ENCODE measurements around the gene PSME2. TPM values are rescaled to one million over a fixed set of nuclear protein-coding genes. Genes with fewer than 3 reads are reported as not detected.
A peak's percentile ranks its signal among the peaks of the same experiment; 100 is the strongest.

PSME2 gene
- total and polyA plus RNA-seq, 2 of the 13 experiments (the other 11 are each of a cell fraction or from before 2014, with no cell fraction given): 332 to 716 TPM

GRCh38 chr14:24130717-24131548, 15.5 kb downstream of the PSME2 start:
- H2AFZ ChIP-seq (ENCODE audit: low read length): no peak overlapping the region
- CTCF ChIA-PET (ENCODE audit: low intra/inter-chr PET ratio, low total read pairs): no interaction called here
- peak overlapping the region in 1 of 3 experiments; percentile 2; a peak in 1 of 6 replicates for H3K4me3 ChIP-seq (replicated peaks in 1 of 3; ENCODE audit: insufficient read depth in 1 of 3, low read depth in 2 of 3, low read length in 3 of 3)
- intact Hi-C loops (cut with micrococcal nuclease; ENCODE audit: unreplicated experiment) (no loop called here), in situ Hi-C loops (cut with HindIII; ENCODE audit: extremely low pct_ligation_motif_present, low pct_unique_long_range_greater_than_20kb) (loop anchor here (25.0 kb wide), 1 partner anchor 819 kb away; the partner anchor contains the start of genes BCL2L2, PABPN1 and PPP1R3E)
- FAIRE-seq (peak; percentile 40), DNase-seq (ENCODE audit: low spot score) (peak; percentile 81), ATAC-seq (peak; percentile 55)
- no TSS peak for BruUV-seq (replicated peaks)
- H3K9me3 ChIP-seq (ENCODE audit: low read length): no peaks in the 10 kb centered on the region
- H3K79me2 ChIP-seq (ENCODE audit: insufficient read depth, low read length): no peaks in the 10 kb centered on the region
- no peaks in the 10 kb centered on the region for H4K20me1 ChIP-seq (ENCODE audit: insufficient read depth, low read length)
- POLR2A ChIA-PET: interaction anchor here (0.6 to 22.7 kb wide), 8 partner anchors 9 to 78 kb away, joined by 3 to 977 read pairs (median 10); partner anchors contain the start of genes DCAF11, EMC9, IPO4 and IRF9
- H3K36me3 ChIP-seq (replicated peaks in 1 of 2; ENCODE audit: control insufficient read depth in 1 of 2, insufficient read depth in 2 of 2, low read length in 2 of 2): no peaks in the 10 kb centered on the region
- H3K4me2 ChIP-seq (ENCODE audit: low read depth, low read length): peak overlapping the region; percentile 12
- H3K27ac ChIP-seq (ENCODE audit: extremely low read length, insufficient read depth, low read length): peak overlapping the region; percentile 48
- peaks cover 52% of the 10 kb centered on the region for H3K4me1 ChIP-seq (ENCODE audit: insufficient read depth, low read length)
- 40% methylated on average over 7 of the region's 7 CpGs for WGBS (ENCODE audit: low lambda C conversion rate)
- H3K27me3 ChIP-seq (ENCODE audit: control insufficient read depth in 1 of 2, insufficient read depth in 2 of 2, low read length in 2 of 2): no peaks in the 10 kb centered on the region; a peak in 1 of 5 replicates
- H3K9ac ChIP-seq (ENCODE audit: insufficient read depth, low read depth, low read length): peak overlapping the region; percentile 11
- no peak for TF ChIP-seq SMAD3 (CRISPR knock-in tag; IDR thresholded peaks at IDR 0.05)
- TF ChIP-seq ZC3H13 (CRISPR knock-in tag; IDR thresholded peaks at IDR 0.05): no peak
- TF ChIP-seq, protein P1, sequence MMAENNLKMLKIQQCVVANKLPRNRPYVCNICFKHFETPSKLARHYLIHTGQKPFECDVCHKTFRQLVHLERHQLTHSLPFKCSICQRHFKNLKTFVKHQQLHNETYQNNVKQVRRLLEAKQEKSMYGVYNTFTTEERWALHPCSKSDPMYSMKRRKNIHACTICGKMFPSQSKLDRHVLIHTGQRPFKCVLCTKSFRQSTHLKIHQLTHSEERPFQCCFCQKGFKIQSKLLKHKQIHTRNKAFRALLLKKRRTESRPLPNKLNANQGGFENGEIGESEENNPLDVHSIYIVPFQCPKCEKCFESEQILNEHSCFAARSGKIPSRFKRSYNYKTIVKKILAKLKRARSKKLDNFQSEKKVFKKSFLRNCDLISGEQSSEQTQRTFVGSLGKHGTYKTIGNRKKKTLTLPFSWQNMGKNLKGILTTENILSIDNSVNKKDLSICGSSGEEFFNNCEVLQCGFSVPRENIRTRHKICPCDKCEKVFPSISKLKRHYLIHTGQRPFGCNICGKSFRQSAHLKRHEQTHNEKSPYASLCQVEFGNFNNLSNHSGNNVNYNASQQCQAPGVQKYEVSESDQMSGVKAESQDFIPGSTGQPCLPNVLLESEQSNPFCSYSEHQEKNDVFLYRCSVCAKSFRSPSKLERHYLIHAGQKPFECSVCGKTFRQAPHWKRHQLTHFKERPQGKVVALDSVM (CRISPR knock-in tag; IDR thresholded peaks at IDR 0.05): no peak
- TF ChIP-seq, protein P2, sequence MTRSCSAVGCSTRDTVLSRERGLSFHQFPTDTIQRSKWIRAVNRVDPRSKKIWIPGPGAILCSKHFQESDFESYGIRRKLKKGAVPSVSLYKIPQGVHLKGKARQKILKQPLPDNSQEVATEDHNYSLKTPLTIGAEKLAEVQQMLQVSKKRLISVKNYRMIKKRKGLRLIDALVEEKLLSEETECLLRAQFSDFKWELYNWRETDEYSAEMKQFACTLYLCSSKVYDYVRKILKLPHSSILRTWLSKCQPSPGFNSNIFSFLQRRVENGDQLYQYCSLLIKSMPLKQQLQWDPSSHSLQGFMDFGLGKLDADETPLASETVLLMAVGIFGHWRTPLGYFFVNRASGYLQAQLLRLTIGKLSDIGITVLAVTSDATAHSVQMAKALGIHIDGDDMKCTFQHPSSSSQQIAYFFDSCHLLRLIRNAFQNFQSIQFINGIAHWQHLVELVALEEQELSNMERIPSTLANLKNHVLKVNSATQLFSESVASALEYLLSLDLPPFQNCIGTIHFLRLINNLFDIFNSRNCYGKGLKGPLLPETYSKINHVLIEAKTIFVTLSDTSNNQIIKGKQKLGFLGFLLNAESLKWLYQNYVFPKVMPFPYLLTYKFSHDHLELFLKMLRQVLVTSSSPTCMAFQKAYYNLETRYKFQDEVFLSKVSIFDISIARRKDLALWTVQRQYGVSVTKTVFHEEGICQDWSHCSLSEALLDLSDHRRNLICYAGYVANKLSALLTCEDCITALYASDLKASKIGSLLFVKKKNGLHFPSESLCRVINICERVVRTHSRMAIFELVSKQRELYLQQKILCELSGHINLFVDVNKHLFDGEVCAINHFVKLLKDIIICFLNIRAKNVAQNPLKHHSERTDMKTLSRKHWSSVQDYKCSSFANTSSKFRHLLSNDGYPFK (CRISPR knock-in tag; IDR thresholded peaks at IDR 0.05; ENCODE audit: borderline replicate concordance): peak; percentile 74
- TF ChIP-seq ZBTB39 (CRISPR knock-in tag; IDR thresholded peaks at IDR 0.05): peak; percentile 62; the same call in 1 of the 2 replicates
- TF ChIP-seq GABPA (IDR thresholded peaks at IDR 0.05; ENCODE audit: low read depth, low read length): no peak
- TF ChIP-seq GABPA (CRISPR knock-in tag; IDR thresholded peaks at IDR 0.05; ENCODE audit: low read depth): no peak
- TF ChIP-seq HNRNPK (IDR thresholded peaks at IDR 0.05; ENCODE audit: low read depth, low read length, poor library complexity, severe bottlenecking): no peak
- TF ChIP-seq UBTF (CRISPR knock-in tag; IDR thresholded peaks at IDR 0.05): peak; percentile 17; the same call in 1 of the 2 replicates
- peak; percentile 75; the same call in 1 of the 2 replicates for TF ChIP-seq MEIS1 (CRISPR knock-in tag; IDR thresholded peaks at IDR 0.05; ENCODE audit: borderline replicate concordance)
- TF ChIP-seq FOXJ3 (CRISPR knock-in tag; IDR thresholded peaks at IDR 0.05; ENCODE audit: borderline replicate concordance): no peak
- TF ChIP-seq TOPORS (CRISPR knock-in tag; IDR thresholded peaks at IDR 0.05): peak; percentile 44; the same call in 1 of the 2 replicates
- TF ChIP-seq PHF20 (CRISPR knock-in tag; IDR thresholded peaks at IDR 0.05): no peak
